ENCODE measurements around the gene MTCP1.

DNA sequence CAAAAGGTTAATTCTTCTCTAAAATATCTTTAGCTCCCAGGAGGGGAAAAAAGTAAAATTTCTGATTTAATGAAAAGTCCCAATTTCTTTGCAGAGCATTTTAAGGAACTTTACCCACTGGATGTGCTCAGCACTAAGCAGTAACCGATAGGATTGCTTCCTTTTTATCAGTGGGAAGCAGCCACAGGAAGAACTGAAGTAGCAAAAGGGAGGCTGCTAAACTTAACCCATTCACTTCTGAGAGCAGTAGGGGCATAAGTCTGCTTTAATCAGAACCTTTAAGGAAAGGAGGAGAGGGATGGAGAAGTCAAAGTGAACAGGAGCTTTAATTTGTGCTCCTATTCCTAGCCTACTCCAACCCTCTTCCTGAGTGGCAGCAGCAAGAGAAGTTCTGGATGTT lies 48.4 kb downstream of the MTCP1 start, which contains the start of gene F8:
- TF ChIP-seq, protein P1, sequence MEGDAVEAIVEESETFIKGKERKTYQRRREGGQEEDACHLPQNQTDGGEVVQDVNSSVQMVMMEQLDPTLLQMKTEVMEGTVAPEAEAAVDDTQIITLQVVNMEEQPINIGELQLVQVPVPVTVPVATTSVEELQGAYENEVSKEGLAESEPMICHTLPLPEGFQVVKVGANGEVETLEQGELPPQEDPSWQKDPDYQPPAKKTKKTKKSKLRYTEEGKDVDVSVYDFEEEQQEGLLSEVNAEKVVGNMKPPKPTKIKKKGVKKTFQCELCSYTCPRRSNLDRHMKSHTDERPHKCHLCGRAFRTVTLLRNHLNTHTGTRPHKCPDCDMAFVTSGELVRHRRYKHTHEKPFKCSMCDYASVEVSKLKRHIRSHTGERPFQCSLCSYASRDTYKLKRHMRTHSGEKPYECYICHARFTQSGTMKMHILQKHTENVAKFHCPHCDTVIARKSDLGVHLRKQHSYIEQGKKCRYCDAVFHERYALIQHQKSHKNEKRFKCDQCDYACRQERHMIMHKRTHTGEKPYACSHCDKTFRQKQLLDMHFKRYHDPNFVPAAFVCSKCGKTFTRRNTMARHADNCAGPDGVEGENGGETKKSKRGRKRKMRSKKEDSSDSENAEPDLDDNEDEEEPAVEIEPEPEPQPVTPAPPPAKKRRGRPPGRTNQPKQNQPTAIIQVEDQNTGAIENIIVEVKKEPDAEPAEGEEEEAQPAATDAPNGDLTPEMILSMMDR (IDR thresholded peaks at IDR 0.05) = no peak
- TF ChIP-seq POLR2A (IDR thresholded peaks at IDR 0.05) (no peak), EP300 (IDR thresholded peaks at IDR 0.05) (no peak)

Measured in ovary (tissue), 3 donors.